ENCODE results near the gene HSD17B3. TPM values are rescaled to one million over a fixed set of nuclear protein-coding genes. Genes with fewer than 3 reads are reported as not detected.

The HSD17B3 gene
- total RNA-seq, 1 donor from 2014 or later: 1.3 TPM

Other genes with a start within 250 kb of the HSD17B3 start
- 12.9 TPM for gene SLC35D2, start 81.5 kb upstream of the HSD17B3 start, total RNA-seq
- gene ZNF367, start 116.2 kb upstream of the HSD17B3 start, total RNA-seq: 2.1 TPM
- 29.7 TPM for gene HABP4, start 148.0 kb upstream of the HSD17B3 start, total RNA-seq

All from cardiac septum (tissue), 1 donor.